ENCODE results near the gene NGRN. TPM values are rescaled to one million over a fixed set of nuclear protein-coding genes. Genes with fewer than 3 reads are reported as not detected.

Gene NGRN
- 190 TPM for total RNA-seq

GRCh38 chr15:90265271-90266060 is at the start of gene NGRN:
Gene NGRN, plus strand, starts transcription at chr15:90265672. Its CDS starts 41 bp downstream, at chr15:90265713.

GRCh38 chr15:90233387-90234095 is 31.9 kb upstream of the NGRN start, which contains the start of gene CIB1:
Gene CIB1, minus strand, starts transcription at chr15:90233941. Its CDS starts 56 bp downstream, at chr15:90233885.

GRCh38 chr15:90234096-90234988 is 31.1 kb upstream of the NGRN start, which contains the start of gene GDPGP1:
Gene GDPGP1, plus strand, starts transcription at chr15:90234209. Its CDS starts 6,700 bp downstream, at chr15:90240909.

GRCh38 chr15:90249203-90249863 is 16.1 kb upstream of the NGRN start, which contains the start of gene TTLL13:
Gene TTLL13, plus strand, starts transcription at chr15:90249556. Its CDS starts 1,075 bp downstream, at chr15:90250631.

Small RNA genes within 50 kb of the gene (small RNA-seq; reads per million reads assigned to genes)
- gene AC091167.3 (not detected), gene RN7SL736P (not detected)

Other genes starting within 250 kb of the NGRN start
- 72.4 TPM for gene IDH2, start 163.2 kb upstream of the NGRN start, total RNA-seq
- gene SEMA4B, start 64.3 kb upstream of the NGRN start, total RNA-seq = 49.8 TPM
- gene CIB1, start 31.7 kb upstream of the NGRN start, total RNA-seq = 6.0 TPM
- 8.3 TPM for gene GDPGP1, start 31.5 kb upstream of the NGRN start, total RNA-seq
- not detected for gene TTLL13, start 16.1 kb upstream of the NGRN start, total RNA-seq
- gene ZNF774, start 86.6 kb downstream of the NGRN start, total RNA-seq = 8.3 TPM
- gene IQGAP1, start 122.6 kb downstream of the NGRN start, total RNA-seq = 45.9 TPM